ENCODE results near the gene FGF22. TPM values are rescaled to one million over a fixed set of nuclear protein-coding genes. Genes with fewer than 3 reads are reported as not detected.
A peak's percentile ranks its signal among the peaks of the same experiment; 100 is the strongest.

Gene FGF22
- total RNA-seq, 3 donors from 2014 or later (not counting 1 experiment from before 2014, with no cell fraction given): 0.31 to 0.58 (median 0.41) TPM

DNA sequence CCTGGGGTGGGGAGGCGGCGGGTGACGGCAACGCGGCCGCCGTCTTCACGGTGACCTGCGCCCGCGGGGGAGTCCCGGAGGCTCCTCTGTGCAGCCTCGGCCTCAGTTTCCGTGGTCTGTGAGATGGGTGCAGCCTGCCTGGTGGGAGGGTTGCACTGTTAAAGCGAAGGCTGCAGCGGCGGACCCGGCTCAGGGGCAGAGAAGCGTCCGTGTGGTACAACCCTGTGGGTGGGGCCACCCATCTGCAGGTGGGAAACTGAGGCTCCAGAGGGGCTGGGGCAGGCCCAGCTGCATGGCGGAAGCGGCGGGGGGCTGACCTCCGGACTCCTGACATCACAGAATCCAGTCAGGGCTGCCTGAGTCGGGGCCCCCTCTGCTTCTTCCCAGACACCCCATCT, 481 bp downstream of the FGF22 start:
- Mint-ChIP-seq H3K4me1 (peaks cover 7 to 16% of the 10 kb centered on the region in 2 donors), H3K27ac (peak overlapping the region in 1 of 2 donors; percentile 95), H3K9me3 (no peaks in the 10 kb centered on the region), H3K27me3 (ENCODE audit: low read depth in 2 of 2) (no peaks in the 10 kb centered on the region), H3K4me3 (no peak overlapping the region), H3K36me3 (no peaks in the 10 kb centered on the region)
- Histone ChIP-seq H3K27me3 (ENCODE audit: control insufficient read depth, insufficient read depth, low read length) (no peaks in the 10 kb centered on the region), H3K27ac (ENCODE audit: low read length) (no peak overlapping the region), H3K4me3 (ENCODE audit: low read length) (no peak overlapping the region), H3K9me3 (ENCODE audit: control insufficient read depth, insufficient read depth, low read length) (no peaks in the 10 kb centered on the region), H3K36me3 (ENCODE audit: control insufficient read depth, insufficient read depth, low read length) (no peaks in the 10 kb centered on the region), H3K4me1 (ENCODE audit: control insufficient read depth, insufficient read depth, low read length) (peaks cover 17% of the 10 kb centered on the region)
- 43% methylated on average over 25 of the region's 25 CpGs for WGBS (ENCODE audit: insufficient coverage)
- ATAC-seq: no peak
- no peak for DNase-seq
- intact Hi-C loops (cut with micrococcal nuclease): no loop called here
- TF ChIP-seq CTCF (IDR thresholded peaks at IDR 0.05): no peak

GRCh38 chr19:640606-641189, 1.0 kb downstream of the FGF22 start:
- Mint-ChIP-seq H3K27me3 (ENCODE audit: low read depth in 2 of 2) (no peaks in the 10 kb centered on the region), H3K27ac (peak overlapping the region in 1 of 2 donors; percentile 95), H3K4me3 (no peak overlapping the region), H3K9me3 (no peaks in the 10 kb centered on the region), H3K4me1 (peaks cover 7 to 16% of the 10 kb centered on the region in 2 donors), H3K36me3 (no peaks in the 10 kb centered on the region)
- H3K36me3 ChIP-seq (ENCODE audit: control insufficient read depth, insufficient read depth, low read length): no peaks in the 10 kb centered on the region
- H3K4me3 ChIP-seq (ENCODE audit: low read length): no peak overlapping the region
- TF ChIP-seq CTCF (IDR thresholded peaks at IDR 0.05): no peak
- no peak overlapping the region for H3K27ac ChIP-seq (ENCODE audit: low read length)
- intact Hi-C loops (cut with micrococcal nuclease): no loop called here
- no peaks in the 10 kb centered on the region for H3K27me3 ChIP-seq (ENCODE audit: control insufficient read depth, insufficient read depth, low read length)
- no peak for DNase-seq
- no peak for ATAC-seq
- no peaks in the 10 kb centered on the region for H3K9me3 ChIP-seq (ENCODE audit: control insufficient read depth, insufficient read depth, low read length)
- WGBS (ENCODE audit: insufficient coverage): 95% methylated on average over 31 of the region's 31 CpGs
- peaks cover 17% of the 10 kb centered on the region for H3K4me1 ChIP-seq (ENCODE audit: control insufficient read depth, insufficient read depth, low read length)

GRCh38 chr19:641702-642101, 2.0 kb downstream of the FGF22 start:
- WGBS (ENCODE audit: insufficient coverage): 85% methylated on average over 17 of the region's 17 CpGs
- Mint-ChIP-seq H3K27ac (no peak overlapping the region), H3K9me3 (no peaks in the 10 kb centered on the region)

More at GRCh38 chr19:641702-642101, 2.0 kb downstream of the FGF22 start:
- H3K36me3 Mint-ChIP-seq: no peaks in the 10 kb centered on the region
- Histone ChIP-seq H3K4me3 (ENCODE audit: low read length) (no peak overlapping the region), H3K4me1 (ENCODE audit: control insufficient read depth, insufficient read depth, low read length) (peaks cover 17% of the 10 kb centered on the region), H3K9me3 (ENCODE audit: control insufficient read depth, insufficient read depth, low read length) (no peaks in the 10 kb centered on the region), H3K36me3 (ENCODE audit: control insufficient read depth, insufficient read depth, low read length) (peaks cover 5% of the 10 kb centered on the region), H3K27me3 (ENCODE audit: control insufficient read depth, insufficient read depth, low read length) (no peaks in the 10 kb centered on the region), H3K27ac (ENCODE audit: low read length) (no peak overlapping the region)
- DNase-seq (no peak), ATAC-seq (no peak)
- TF ChIP-seq CTCF (IDR thresholded peaks at IDR 0.05): no peak
- intact Hi-C loops (cut with micrococcal nuclease): no loop called here
- H3K27me3 Mint-ChIP-seq (ENCODE audit: low read depth in 2 of 2): no peaks in the 10 kb centered on the region
- peaks cover 7 to 20% of the 10 kb centered on the region in 2 donors for H3K4me1 Mint-ChIP-seq
- H3K4me3 Mint-ChIP-seq: no peak overlapping the region

Data from natural killer cell (primary cell).